ENCODE data around the gene GPR139. TPM values are rescaled to one million over a fixed set of nuclear protein-coding genes. Genes with fewer than 3 reads are reported as not detected.

The GPR139 gene
- total RNA-seq (not detected), polyA plus RNA-seq (not detected)
- long read RNA-seq, donor 1: 0 reads
- long read RNA-seq, donor 2: 0 reads
- long read RNA-seq, donor 3: 0 reads
- long read RNA-seq, donor 4: 0 reads

DNA sequence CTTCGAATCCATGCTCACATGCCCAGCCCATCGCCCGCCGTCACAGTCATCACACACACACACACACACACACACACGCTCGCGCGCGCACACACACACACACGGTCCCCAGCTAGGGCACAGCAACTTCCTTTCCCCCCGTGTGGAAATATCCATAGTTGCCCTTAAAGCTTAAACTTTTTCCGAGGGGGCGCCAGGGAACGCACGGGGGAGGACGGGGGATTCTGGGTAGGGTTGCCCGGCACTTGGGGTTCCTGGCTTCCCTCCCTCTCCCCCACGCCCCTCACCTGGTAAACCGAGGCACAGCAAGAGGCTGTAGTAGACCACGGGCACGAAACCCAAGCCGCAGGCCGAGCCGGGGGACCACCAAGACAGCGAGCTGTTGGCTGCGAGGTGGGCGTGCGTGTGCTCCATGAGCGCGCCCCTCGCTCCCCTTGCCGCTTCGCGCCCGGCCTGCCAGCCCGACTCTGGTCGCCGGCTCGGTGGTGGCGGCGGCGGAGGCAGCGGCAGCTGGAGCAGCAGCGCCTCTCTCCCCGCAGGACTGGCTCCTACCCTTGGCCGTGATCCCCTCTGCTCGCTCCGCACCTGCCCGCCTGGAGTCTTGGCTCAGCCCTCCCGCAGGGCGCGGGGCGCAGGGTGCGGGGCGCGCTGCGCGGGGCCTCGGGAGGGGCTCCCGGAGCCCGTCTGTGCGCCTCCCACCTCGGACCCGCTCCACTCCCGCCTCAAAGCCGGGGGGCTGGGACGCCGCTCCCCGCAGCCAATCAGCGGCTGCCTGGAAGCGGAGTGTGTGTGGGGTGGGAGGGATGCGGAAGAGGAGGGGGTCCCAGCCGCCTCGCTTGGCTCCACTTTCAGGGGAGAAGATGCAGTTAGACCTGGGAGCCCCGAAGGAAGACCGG, at the start of gene GPR139:
TSS of gene GPR139 (minus strand) at position 688 of the 896 bp plus-strand sequence. CDS start at position 414, 274 bp downstream.
- DNase-seq (no peak), ATAC-seq (no peak)
- intact Hi-C loops (cut with DNase I): no loop called here
- Histone ChIP-seq H3K4me3 (ENCODE audit: low read length) (no peak within 1 kb of the TSS), H3K27me3 (ENCODE audit: control insufficient read depth, insufficient read depth) (no peaks in the 10 kb centered on the region), H3K4me1 (ENCODE audit: control insufficient read depth, insufficient read depth, low read length) (no peaks in the 10 kb centered on the region), H3K9me3 (ENCODE audit: control insufficient read depth, low read length) (no peaks in the 10 kb centered on the region), H3K27ac (ENCODE audit: low read length) (no peak within 1 kb of the TSS)
- 3% methylated on average over 76 of the region's 76 CpGs for WGBS

DNA sequence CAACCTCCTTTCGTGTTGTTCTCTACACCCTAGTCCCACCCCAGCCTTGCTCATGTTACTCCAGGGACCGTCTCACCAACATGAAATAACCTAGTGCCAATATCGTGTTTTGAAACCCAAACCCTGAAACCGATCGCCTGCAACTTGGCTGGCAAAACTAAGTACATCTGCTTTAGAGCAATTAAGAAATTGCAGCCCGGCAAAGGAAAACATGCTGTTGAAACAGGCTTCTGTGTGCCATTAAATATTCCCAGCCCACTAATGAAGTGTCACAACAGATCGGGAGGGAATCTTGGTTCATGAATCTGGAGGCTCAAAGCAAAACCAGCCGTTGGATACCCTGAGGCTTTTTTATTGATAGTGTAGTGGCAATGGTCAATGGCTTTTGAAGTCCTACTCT, 48.3 kb upstream of the GPR139 start:
- Histone ChIP-seq H3K27ac (ENCODE audit: low read length) (no peak overlapping the region), H3K27me3 (ENCODE audit: control insufficient read depth, insufficient read depth) (no peaks in the 10 kb centered on the region), H3K4me3 (ENCODE audit: low read length) (no peak overlapping the region), H3K9me3 (ENCODE audit: control insufficient read depth, low read length) (peaks cover 4% of the 10 kb centered on the region), H3K4me1 (ENCODE audit: control insufficient read depth, insufficient read depth, low read length) (no peaks in the 10 kb centered on the region)
- WGBS: 77% methylated on average over 8 of the region's 8 CpGs
- ATAC-seq: no peak
- no peak for DNase-seq
- intact Hi-C loops (cut with DNase I): no loop called here

GRCh38 chr16:20114356-20114755, 40.7 kb upstream of the GPR139 start:
- no peak for DNase-seq

DNA sequence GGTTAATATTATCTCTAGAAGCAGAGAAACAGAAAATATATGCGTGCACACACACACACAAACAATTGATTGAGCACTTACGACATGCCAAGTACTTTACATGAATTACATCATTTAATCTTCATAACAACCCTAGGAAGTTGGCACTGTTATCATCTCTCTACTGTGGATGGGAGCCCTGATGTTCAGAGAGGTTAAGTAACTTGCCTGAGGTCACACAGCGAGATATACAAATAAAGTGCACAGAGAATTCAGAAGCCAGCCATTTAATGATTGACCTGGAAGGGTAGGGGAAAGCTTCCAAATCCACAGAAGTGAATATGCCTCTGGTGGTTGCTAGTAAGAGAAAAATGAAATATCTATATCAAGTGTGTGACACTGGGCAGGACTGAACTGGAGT, 37.5 kb upstream of the GPR139 start:
- Histone ChIP-seq H3K9me3 (ENCODE audit: control insufficient read depth, low read length) (no peaks in the 10 kb centered on the region), H3K4me3 (ENCODE audit: low read length) (no peak overlapping the region), H3K27me3 (ENCODE audit: control insufficient read depth, insufficient read depth) (no peaks in the 10 kb centered on the region), H3K4me1 (ENCODE audit: control insufficient read depth, insufficient read depth, low read length) (no peaks in the 10 kb centered on the region), H3K27ac (ENCODE audit: low read length) (no peak overlapping the region)
- no peak for ATAC-seq
- 82% methylated on average over 3 of the region's 3 CpGs for WGBS
- intact Hi-C loops (cut with DNase I): no loop called here
- no peak for DNase-seq

More at GRCh38 chr16:20114356-20114755, 40.7 kb upstream of the GPR139 start:
- H3K4me1 ChIP-seq (ENCODE audit: control insufficient read depth, insufficient read depth, low read length): no peaks in the 10 kb centered on the region
- H3K27ac ChIP-seq (ENCODE audit: low read length): no peak overlapping the region
- 75% methylated on average over 8 of the region's 8 CpGs for WGBS
- H3K9me3 ChIP-seq (ENCODE audit: control insufficient read depth, low read length): no peaks in the 10 kb centered on the region
- no peak for ATAC-seq
- H3K27me3 ChIP-seq (ENCODE audit: control insufficient read depth, insufficient read depth): no peaks in the 10 kb centered on the region
- intact Hi-C loops (cut with DNase I): no loop called here
- no peak overlapping the region for H3K4me3 ChIP-seq (ENCODE audit: low read length)

- intact Hi-C loops (cut with DNase I): no loop called here
- Histone ChIP-seq H3K27me3 (ENCODE audit: control insufficient read depth, insufficient read depth) (no peaks in the 10 kb centered on the region), H3K4me3 (ENCODE audit: low read length) (no peak overlapping the region), H3K27ac (ENCODE audit: low read length) (no peak overlapping the region), H3K9me3 (ENCODE audit: control insufficient read depth, low read length) (no peaks in the 10 kb centered on the region), H3K4me1 (ENCODE audit: control insufficient read depth, insufficient read depth, low read length) (no peaks in the 10 kb centered on the region)
- ATAC-seq (no peak), DNase-seq (no peak)
- WGBS: 73% methylated on average over 2 of the region's 2 CpGs
These were observed 33.4 kb upstream of the GPR139 start for GRCh38 chr16:20107083-20107482.

DNA sequence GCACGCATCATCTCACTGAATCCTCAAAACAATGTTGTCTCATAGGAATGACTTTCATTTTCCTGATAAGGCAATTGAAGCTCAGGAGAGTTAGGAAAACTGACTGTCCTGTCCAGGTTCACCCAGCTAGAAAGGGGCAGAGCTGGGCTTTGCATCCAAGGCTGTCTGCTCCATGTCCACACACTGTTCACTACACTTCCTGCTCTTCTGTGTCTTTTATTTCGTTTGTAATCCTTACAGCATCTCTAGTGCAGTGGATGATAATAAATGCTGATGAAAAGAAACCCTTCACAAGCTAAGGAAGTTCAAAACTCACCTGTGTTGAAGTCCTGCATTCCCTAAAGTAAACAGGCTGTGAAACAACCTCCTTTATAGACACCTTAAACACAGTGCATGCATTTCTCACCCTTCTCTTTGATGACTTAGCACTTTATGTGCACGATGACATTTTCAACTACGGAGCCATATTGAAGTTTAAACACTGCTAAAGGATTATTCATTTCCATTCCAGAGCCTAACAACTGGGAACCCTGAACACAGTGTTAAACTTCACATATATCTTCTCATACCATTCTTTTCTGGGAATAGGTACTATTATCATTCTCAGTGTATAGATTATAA, 31.0 kb upstream of the GPR139 start:
- no peak for ATAC-seq
- H3K9me3 ChIP-seq (ENCODE audit: control insufficient read depth, low read length): no peaks in the 10 kb centered on the region
- DNase-seq: no peak
- intact Hi-C loops (cut with DNase I): no loop called here
- no peak overlapping the region for H3K4me3 ChIP-seq (ENCODE audit: low read length)
- 69% methylated on average over 4 of the region's 4 CpGs for WGBS
- no peak overlapping the region for H3K27ac ChIP-seq (ENCODE audit: low read length)
- no peaks in the 10 kb centered on the region for H3K27me3 ChIP-seq (ENCODE audit: control insufficient read depth, insufficient read depth)
- H3K4me1 ChIP-seq (ENCODE audit: control insufficient read depth, insufficient read depth, low read length): no peaks in the 10 kb centered on the region

DNA sequence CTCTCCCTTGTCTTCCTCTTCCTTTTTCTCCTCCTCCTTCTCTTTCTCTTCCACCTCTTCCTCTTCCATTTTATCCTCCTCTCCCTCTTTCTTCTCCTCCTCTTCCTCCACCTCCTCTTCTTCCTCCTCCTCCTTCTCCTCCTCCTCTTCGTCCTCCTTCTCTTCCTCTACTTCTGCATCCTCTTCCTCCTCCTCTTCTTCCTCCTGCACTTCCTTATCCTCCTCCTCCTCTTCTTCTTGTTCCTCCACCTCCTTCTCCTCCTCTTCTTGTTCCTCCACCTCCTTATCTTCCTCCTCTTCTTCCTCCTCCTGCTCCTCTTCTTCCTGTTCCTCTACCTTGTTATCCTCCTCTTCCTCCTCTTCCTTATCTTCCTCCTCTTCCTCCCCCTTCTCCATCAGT, 28.8 kb upstream of the GPR139 start:
- no peak overlapping the region for H3K4me3 ChIP-seq (ENCODE audit: low read length)
- ATAC-seq (no peak), DNase-seq (no peak)
- intact Hi-C loops (cut with DNase I): no loop called here
- no peaks in the 10 kb centered on the region for H3K4me1 ChIP-seq (ENCODE audit: control insufficient read depth, insufficient read depth, low read length)
- whole genome bisulfite sequencing: 57% methylated on average over 1 of the region's 1 CpG
- H3K9me3 ChIP-seq (ENCODE audit: control insufficient read depth, low read length): no peaks in the 10 kb centered on the region
- no peaks in the 10 kb centered on the region for H3K27me3 ChIP-seq (ENCODE audit: control insufficient read depth, insufficient read depth)
- no peak overlapping the region for H3K27ac ChIP-seq (ENCODE audit: low read length)

DNA sequence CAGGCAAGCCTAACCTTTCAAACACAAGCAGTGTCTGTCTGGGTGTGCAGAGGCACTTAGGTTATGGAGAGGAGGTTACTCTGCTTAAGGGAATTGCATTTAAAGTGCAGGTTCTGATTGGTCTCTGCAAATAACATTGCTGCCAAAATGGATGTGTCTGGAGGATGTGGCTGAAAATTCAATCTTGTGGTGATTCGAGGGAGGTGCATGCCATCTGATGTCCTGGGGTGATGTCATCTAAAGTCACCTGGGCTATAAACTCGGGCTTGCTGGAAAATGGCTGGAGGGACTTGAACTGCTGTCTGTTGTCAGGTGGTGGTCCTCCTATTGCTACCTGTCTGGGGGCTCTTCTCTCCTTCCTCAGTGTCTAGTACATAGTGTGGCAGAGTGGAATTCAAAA, 28.3 kb upstream of the GPR139 start:
- 66% methylated on average over 2 of the region's 2 CpGs for WGBS
- H3K27me3 ChIP-seq (ENCODE audit: control insufficient read depth, insufficient read depth): no peaks in the 10 kb centered on the region
- no peak overlapping the region for H3K27ac ChIP-seq (ENCODE audit: low read length)
- no peak for ATAC-seq
- no peaks in the 10 kb centered on the region for H3K9me3 ChIP-seq (ENCODE audit: control insufficient read depth, low read length)
- no peak for DNase-seq
- H3K4me3 ChIP-seq (ENCODE audit: low read length): no peak overlapping the region
- intact Hi-C loops (cut with DNase I): no loop called here
- H3K4me1 ChIP-seq (ENCODE audit: control insufficient read depth, insufficient read depth, low read length): no peaks in the 10 kb centered on the region

DNA sequence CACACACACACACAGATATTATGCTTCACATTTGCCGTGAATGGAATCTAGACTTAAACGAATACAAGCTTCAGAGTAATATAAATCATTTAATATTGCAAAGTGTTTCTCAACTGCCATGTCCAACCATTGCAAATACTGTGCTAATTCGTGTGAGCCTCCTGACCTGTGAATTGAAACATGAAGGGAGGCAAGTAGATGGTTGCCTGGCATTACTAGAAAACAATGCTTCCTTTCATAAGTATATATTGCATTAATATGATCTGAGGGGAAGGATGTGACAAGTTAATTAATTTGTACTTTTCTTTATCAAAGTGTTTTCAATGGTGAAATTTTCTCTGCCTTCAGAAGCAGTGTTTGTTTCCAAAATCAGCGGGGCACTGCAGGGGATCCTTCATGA, 25.7 kb upstream of the GPR139 start:
- H3K27ac ChIP-seq (ENCODE audit: low read length): no peak overlapping the region
- intact Hi-C loops (cut with DNase I): no loop called here
- WGBS: 60% methylated on average over 4 of the region's 4 CpGs

GRCh38 chr16:20094157-20094556, 20.5 kb upstream of the GPR139 start:
- Histone ChIP-seq H3K27me3 (ENCODE audit: control insufficient read depth, insufficient read depth) (no peaks in the 10 kb centered on the region), H3K4me1 (ENCODE audit: control insufficient read depth, insufficient read depth, low read length) (no peaks in the 10 kb centered on the region), H3K4me3 (ENCODE audit: low read length) (no peak overlapping the region), H3K27ac (ENCODE audit: low read length) (no peak overlapping the region), H3K9me3 (ENCODE audit: control insufficient read depth, low read length) (no peaks in the 10 kb centered on the region)
- intact Hi-C loops (cut with DNase I): no loop called here
- 39% methylated on average over 3 of the region's 3 CpGs for WGBS
- ATAC-seq (no peak), DNase-seq (no peak)

More for the DNA sequence above, 25.7 kb upstream of the GPR139 start:
- DNase-seq (no peak), ATAC-seq (no peak)
- no peaks in the 10 kb centered on the region for H3K27me3 ChIP-seq (ENCODE audit: control insufficient read depth, insufficient read depth)
- H3K4me3 ChIP-seq (ENCODE audit: low read length): no peak overlapping the region
- no peaks in the 10 kb centered on the region for H3K9me3 ChIP-seq (ENCODE audit: control insufficient read depth, low read length)
- H3K4me1 ChIP-seq (ENCODE audit: control insufficient read depth, insufficient read depth, low read length): no peaks in the 10 kb centered on the region

DNA sequence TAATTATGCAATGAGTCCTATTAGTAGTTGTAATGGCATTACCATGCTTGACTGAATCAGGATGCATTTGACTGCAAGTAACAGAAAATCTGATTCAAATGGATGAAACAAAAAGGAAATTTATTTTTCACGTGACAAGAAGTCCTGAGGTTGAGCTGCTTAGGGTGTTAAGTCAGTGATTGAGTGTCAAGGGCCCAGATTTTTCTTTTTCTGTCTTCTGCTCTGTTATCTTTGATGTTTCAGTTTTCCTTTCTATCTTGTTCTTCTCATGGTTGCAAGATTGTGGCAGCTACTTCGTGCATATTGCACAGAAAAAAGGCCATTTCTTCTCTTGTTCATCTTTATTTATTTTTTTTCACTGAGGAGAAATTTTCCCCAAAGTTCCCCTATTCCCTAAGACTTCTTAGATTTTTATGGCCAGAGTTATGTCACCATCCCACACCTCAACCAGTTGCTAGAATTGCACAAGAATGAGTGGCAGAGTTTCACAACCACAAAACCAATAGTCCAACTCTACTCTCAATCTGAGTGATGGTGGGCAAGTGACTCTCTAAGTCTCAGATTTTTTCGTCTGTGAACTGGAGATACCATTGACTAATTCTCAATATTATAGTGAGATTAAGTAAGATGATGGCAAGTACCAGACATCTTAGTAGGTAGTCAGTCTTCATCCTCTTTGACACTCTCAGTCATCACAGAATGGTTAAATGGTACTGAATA, 15.7 kb upstream of the GPR139 start:
- ATAC-seq: no peak
- no peaks in the 10 kb centered on the region for H3K27me3 ChIP-seq (ENCODE audit: control insufficient read depth, insufficient read depth)
- DNase-seq: no peak
- H3K9me3 ChIP-seq (ENCODE audit: control insufficient read depth, low read length): no peaks in the 10 kb centered on the region
- intact Hi-C loops (cut with DNase I): no loop called here
- 45% methylated on average over 3 of the region's 3 CpGs for WGBS
- H3K4me3 ChIP-seq (ENCODE audit: low read length): no peak overlapping the region
- H3K27ac ChIP-seq (ENCODE audit: low read length): no peak overlapping the region
- H3K4me1 ChIP-seq (ENCODE audit: control insufficient read depth, insufficient read depth, low read length): no peaks in the 10 kb centered on the region
